Astrocyte of the spinal cord (primary cell): Measurements from ENCODE around the gene PTGER1.

Experiments used
- DNase-seq: peaks from one replicate; pipeline ENCODE4 v3.0.0; 2011; ENCODE audit warnings: low read depth, low spot score
- H3K4me3 ChIP-seq: 2 replicates; pipeline ENCODE4 v1.5.1; 2011; ENCODE audit warnings: low read depth, mild to moderate bottlenecking, low read length, moderate library complexity
- CTCF ChIP-seq: IDR thresholded peaks from 2 replicates; pipeline ENCODE4 v1.5.1; 2012; ENCODE audit warnings: low read depth, mild to moderate bottlenecking, low read length, inconsistent platforms
- in situ Hi-C: cut with HindIII; loops from 2 replicates; pipeline ENCODE4 v1.10.0; 2017; ENCODE audit warnings: low sequenced_read_pairs

PTGER1 gene

GRCh38 chr19:14502334-14503092, 27.4 kb upstream of the PTGER1 start:
- TF ChIP-seq CTCF: no peak
- no peak overlapping the region for H3K4me3 ChIP-seq
- no peak for DNase-seq
- in situ Hi-C loops: no loop called here

GRCh38 chr19:14497228-14497921, 22.2 kb upstream of the PTGER1 start:
- no peak for DNase-seq
- no peak for TF ChIP-seq CTCF
- in situ Hi-C loops: no loop called here
- no peak overlapping the region for H3K4me3 ChIP-seq

- DNase-seq: no peak
Measured at GRCh38 chr19:14496834-14497227, 21.7 kb upstream of the PTGER1 start.

GRCh38 chr19:14496029-14496833, 21.1 kb upstream of the PTGER1 start, which contains the start of gene GIPC1:
Gene GIPC1, minus strand, starts transcription at chr19:14496127. Its CDS starts 13,151 bp downstream, at chr19:14482976.
- peak; percentile 99 for DNase-seq
- peak within 1 kb of the TSS; percentile 87 for H3K4me3 ChIP-seq
- in situ Hi-C loops: no loop called here
- TF ChIP-seq CTCF: no peak

More at GRCh38 chr19:14496834-14497227, 21.7 kb upstream of the PTGER1 start:
- in situ Hi-C loops: no loop called here
- no peak for TF ChIP-seq CTCF
- no peak overlapping the region for H3K4me3 ChIP-seq

- no peak for DNase-seq
- no peak for TF ChIP-seq CTCF
- in situ Hi-C loops: no loop called here
- peak overlapping the region; percentile 87 for H3K4me3 ChIP-seq
Measured at GRCh38 chr19:14495672-14496028, 20.5 kb upstream of the PTGER1 start.

- in situ Hi-C loops: no loop called here
- TF ChIP-seq CTCF: no peak
- peak overlapping the region; percentile 87 for H3K4me3 ChIP-seq
- no peak for DNase-seq
Measured at GRCh38 chr19:14494910-14495671, 19.9 kb upstream of the PTGER1 start.
